ENCODE data around the gene RBPJL. TPM values are rescaled to one million over a fixed set of nuclear protein-coding genes. Genes with fewer than 3 reads are reported as not detected.

Gene RBPJL
- total and polyA plus RNA-seq, 2 donors from 2014 or later, result not detected

GRCh38 chr20:45294659-45295058, 12.0 kb upstream of the RBPJL start:
- intact Hi-C loops (cut with DNase I), result no loop called here
- Histone ChIP-seq H3K27me3 (ENCODE audit: control insufficient read depth, insufficient read depth, low read length) (no peaks in the 10 kb centered on the region), H3K4me3 (ENCODE audit: low read length in 3 of 3) (no peak overlapping the region)

GRCh38 chr20:45297786-45298497, 8.7 kb upstream of the RBPJL start:
- DNase-seq (no peak), FAIRE-seq (no peak)
- no peak for TF ChIP-seq CTCF (IDR thresholded peaks at IDR 0.05; ENCODE audit: borderline replicate concordance, extremely low read depth, insufficient read depth)
- H3K9me3 ChIP-seq (ENCODE audit: control insufficient read depth in 2 of 3, insufficient read depth in 1 of 3, low read length in 3 of 3), result no peaks in the 10 kb centered on the region
- no peak overlapping the region for H3K4me3 ChIP-seq (ENCODE audit: low read length in 3 of 3)
- no peaks in the 10 kb centered on the region for H3K4me1 ChIP-seq (ENCODE audit: control insufficient read depth in 2 of 3, insufficient read depth in 2 of 3, low read depth in 1 of 3, low read length in 3 of 3)
- H3K9ac ChIP-seq (ENCODE audit: low read length in 3 of 3), result no peak overlapping the region
- H3K36me3 ChIP-seq (ENCODE audit: control insufficient read depth in 2 of 3, insufficient read depth in 3 of 3, low read length in 3 of 3), result no peaks in the 10 kb centered on the region
- intact Hi-C loops (cut with DNase I), result no loop called here
- no peaks in the 10 kb centered on the region for H3K27me3 ChIP-seq (ENCODE audit: control insufficient read depth, insufficient read depth, low read length)
- no peak overlapping the region for H3K27ac ChIP-seq (ENCODE audit: low read depth in 2 of 2, low read length in 2 of 2)

More at GRCh38 chr20:45294659-45295058, 12.0 kb upstream of the RBPJL start:
- no peak overlapping the region for H3K27ac ChIP-seq (ENCODE audit: low read depth in 2 of 2, low read length in 2 of 2)
- H3K9me3 ChIP-seq (ENCODE audit: control insufficient read depth in 2 of 3, insufficient read depth in 1 of 3, low read length in 3 of 3), result no peaks in the 10 kb centered on the region
- no peak for TF ChIP-seq CTCF (IDR thresholded peaks at IDR 0.05; ENCODE audit: borderline replicate concordance, extremely low read depth, insufficient read depth)
- H3K36me3 ChIP-seq (ENCODE audit: control insufficient read depth in 2 of 3, insufficient read depth in 3 of 3, low read length in 3 of 3), result no peaks in the 10 kb centered on the region
- FAIRE-seq (no peak), DNase-seq (no peak)
- H3K9ac ChIP-seq (ENCODE audit: low read length in 3 of 3), result no peak overlapping the region
- H3K4me1 ChIP-seq (ENCODE audit: control insufficient read depth in 2 of 3, insufficient read depth in 2 of 3, low read depth in 1 of 3, low read length in 3 of 3), result no peaks in the 10 kb centered on the region

- TF ChIP-seq CTCF (IDR thresholded peaks at IDR 0.05; ENCODE audit: borderline replicate concordance, extremely low read depth, insufficient read depth), result no peak
- H3K27ac ChIP-seq (ENCODE audit: low read depth in 2 of 2, low read length in 2 of 2), result no peak overlapping the region
- intact Hi-C loops (cut with DNase I), result no loop called here
- no peaks in the 10 kb centered on the region for H3K4me1 ChIP-seq (ENCODE audit: control insufficient read depth in 2 of 3, insufficient read depth in 2 of 3, low read depth in 1 of 3, low read length in 3 of 3)
- H3K27me3 ChIP-seq (ENCODE audit: control insufficient read depth, insufficient read depth, low read length), result peaks cover 4% of the 10 kb centered on the region
- no peaks in the 10 kb centered on the region for H3K36me3 ChIP-seq (ENCODE audit: control insufficient read depth in 2 of 3, insufficient read depth in 3 of 3, low read length in 3 of 3)
- FAIRE-seq (no peak), DNase-seq (no peak)
- H3K9me3 ChIP-seq (ENCODE audit: control insufficient read depth in 2 of 3, insufficient read depth in 1 of 3, low read length in 3 of 3), result no peaks in the 10 kb centered on the region
- H3K9ac ChIP-seq (ENCODE audit: low read length in 3 of 3), result no peak overlapping the region
- no peak overlapping the region for H3K4me3 ChIP-seq (ENCODE audit: low read length in 3 of 3)
These were observed 6.9 kb upstream of the RBPJL start for GRCh38 chr20:45299786-45300185.

- Histone ChIP-seq H3K9ac (ENCODE audit: low read length in 3 of 3) (no peak overlapping the region), H3K27me3 (ENCODE audit: control insufficient read depth, insufficient read depth, low read length) (peaks cover 4% of the 10 kb centered on the region), H3K36me3 (ENCODE audit: control insufficient read depth in 2 of 3, insufficient read depth in 3 of 3, low read length in 3 of 3) (no peaks in the 10 kb centered on the region), H3K4me3 (ENCODE audit: low read length in 3 of 3) (no peak overlapping the region), H3K27ac (ENCODE audit: low read depth in 2 of 2, low read length in 2 of 2) (no peak overlapping the region), H3K4me1 (ENCODE audit: control insufficient read depth in 2 of 3, insufficient read depth in 2 of 3, low read depth in 1 of 3, low read length in 3 of 3) (no peaks in the 10 kb centered on the region), H3K9me3 (ENCODE audit: control insufficient read depth in 2 of 3, insufficient read depth in 1 of 3, low read length in 3 of 3) (no peaks in the 10 kb centered on the region)
- FAIRE-seq (no peak), DNase-seq (no peak)
- no peak for TF ChIP-seq CTCF (IDR thresholded peaks at IDR 0.05; ENCODE audit: borderline replicate concordance, extremely low read depth, insufficient read depth)
- intact Hi-C loops (cut with DNase I), result no loop called here
These were observed 5.7 kb upstream of the RBPJL start for GRCh38 chr20:45300961-45301360.

Measured in kidney (tissue), 14 donors.